GM21515 (cell line): ENCODE results near the gene TNRC6A.
"Not testable (repeated sequence)": the region's sequence is repeated elsewhere in the genome, so short reads cannot be mapped to it uniquely, and the experiment has no call there.

Experiments
- ATAC-seq: cut with Tn5 transposase; IDR thresholded peaks from one replicate; pipeline ENCODE4 v1.9.1; 2021; ENCODE audit not compliant: unreplicated experiment

TNRC6A gene

GRCh38 chr16:24844101-24845030 lies 114.9 kb downstream of the TNRC6A start:
- ATAC-seq: no peak

DNA sequence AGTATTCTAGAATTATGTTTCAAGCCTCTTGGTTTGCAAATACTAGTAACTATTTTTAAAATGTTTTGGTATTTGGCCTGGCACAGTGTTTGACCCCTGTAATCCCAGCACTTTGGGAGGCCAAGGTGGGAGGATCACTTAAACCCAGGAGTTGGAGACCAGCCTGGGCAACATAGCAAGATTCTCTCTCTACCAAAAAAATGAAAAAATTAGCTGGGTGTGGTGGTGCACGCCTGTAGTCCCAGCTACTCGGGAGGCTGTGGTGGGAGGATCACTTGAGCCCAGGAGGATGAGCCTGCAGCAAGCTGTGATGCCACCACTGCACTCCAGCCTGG lies 115.5 kb downstream of the TNRC6A start:
- not testable (repeated sequence) for ATAC-seq

- no peak for ATAC-seq
Observed at GRCh38 chr16:24845726-24846547, 116.5 kb downstream of the TNRC6A start, which contains the start of gene SLC5A11. TSS of gene SLC5A11 (plus strand) at chr16:24845963. CDS start at chr16:24858644, 12,681 bp downstream.

DNA sequence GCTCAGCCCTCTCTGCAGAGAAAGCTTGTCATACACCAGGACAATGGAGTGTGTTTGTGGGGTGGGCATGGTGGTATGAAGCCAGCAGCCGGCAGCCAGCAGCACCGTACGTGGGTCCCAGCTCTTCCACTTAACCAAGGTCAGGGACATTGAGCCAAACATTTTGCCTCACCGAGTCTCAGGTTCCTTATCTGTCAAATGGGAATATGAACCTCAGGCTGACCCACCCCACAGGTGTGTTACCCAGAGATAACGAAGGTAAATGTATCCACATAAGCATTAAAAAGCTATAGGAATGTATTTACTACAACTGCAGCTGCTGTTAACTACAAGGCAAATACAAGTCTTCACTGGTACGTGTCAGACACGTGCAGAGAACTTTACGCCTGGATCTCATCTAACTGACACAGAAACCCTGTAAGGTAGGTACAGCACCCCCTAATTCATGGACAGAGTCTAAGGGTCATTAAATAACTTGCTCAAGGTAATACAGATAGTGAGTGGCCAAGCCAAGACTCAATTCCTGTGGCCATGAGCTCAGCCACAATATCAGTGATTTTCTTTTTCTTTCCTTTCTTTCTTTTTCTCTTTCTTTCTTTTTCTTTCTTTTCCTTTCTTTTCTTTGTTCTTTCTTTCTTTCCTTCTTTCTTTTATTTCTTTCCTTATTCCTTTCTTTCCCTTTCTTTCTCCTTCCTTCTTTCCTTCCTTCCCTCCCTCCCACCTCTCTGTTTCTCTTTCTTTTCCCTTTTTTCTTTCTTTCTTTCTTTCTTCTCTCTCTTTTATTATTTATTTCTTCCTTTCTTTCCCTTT lies 117.3 kb downstream of the TNRC6A start:
- ATAC-seq: no peak

- no peak for ATAC-seq
Observed at GRCh38 chr16:24847358-24847664, 117.9 kb downstream of the TNRC6A start.

DNA sequence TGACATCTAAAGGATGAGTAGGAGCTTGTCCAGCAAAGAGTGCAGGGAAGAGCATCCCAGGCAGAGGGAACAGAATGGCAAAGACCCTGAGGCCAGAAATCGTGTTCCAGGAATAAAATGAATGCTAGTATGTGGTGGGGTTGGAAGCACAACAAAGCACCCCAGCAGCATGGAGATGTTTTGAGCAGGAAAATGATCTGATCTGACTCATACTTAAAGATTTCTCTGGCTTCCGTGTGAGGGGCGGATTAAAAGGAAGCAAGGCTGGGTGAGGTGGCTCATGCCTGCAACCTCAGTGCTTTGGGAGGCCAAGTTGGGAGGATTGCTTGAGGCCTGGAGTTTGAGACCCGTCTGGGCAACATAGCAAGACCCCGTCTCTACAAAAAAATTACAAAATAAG lies 118.6 kb downstream of the TNRC6A start:
- ATAC-seq: no peak

DNA sequence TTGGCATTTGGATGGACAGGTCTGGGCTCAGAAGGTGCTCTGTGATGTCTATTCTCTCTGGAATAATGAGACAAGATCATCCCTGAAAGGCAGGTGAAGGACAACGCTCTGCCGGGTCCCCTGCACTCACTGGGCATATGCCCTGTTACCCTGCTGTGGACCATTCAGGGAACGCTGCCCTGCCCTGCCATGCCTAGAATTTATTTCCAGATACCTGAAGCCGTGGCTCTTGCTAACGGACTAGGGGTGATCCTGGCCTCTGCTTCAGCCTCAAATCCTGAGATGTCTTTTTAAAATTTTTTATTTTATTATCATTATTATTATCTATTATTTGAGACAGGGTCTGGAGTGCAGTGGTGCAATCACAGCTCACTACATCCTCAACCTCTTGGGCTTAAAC lies 120.2 kb downstream of the TNRC6A start:
- no peak for ATAC-seq

GRCh38 chr16:24850289-24850938 lies 121.0 kb downstream of the TNRC6A start:
- no peak for ATAC-seq

GRCh38 chr16:24851700-24852099 lies 122.2 kb downstream of the TNRC6A start:
- ATAC-seq: no peak

GRCh38 chr16:24852281-24852721 lies 122.8 kb downstream of the TNRC6A start:
- no peak for ATAC-seq

GRCh38 chr16:24853169-24853824 lies 123.8 kb downstream of the TNRC6A start:
- ATAC-seq: no peak

DNA sequence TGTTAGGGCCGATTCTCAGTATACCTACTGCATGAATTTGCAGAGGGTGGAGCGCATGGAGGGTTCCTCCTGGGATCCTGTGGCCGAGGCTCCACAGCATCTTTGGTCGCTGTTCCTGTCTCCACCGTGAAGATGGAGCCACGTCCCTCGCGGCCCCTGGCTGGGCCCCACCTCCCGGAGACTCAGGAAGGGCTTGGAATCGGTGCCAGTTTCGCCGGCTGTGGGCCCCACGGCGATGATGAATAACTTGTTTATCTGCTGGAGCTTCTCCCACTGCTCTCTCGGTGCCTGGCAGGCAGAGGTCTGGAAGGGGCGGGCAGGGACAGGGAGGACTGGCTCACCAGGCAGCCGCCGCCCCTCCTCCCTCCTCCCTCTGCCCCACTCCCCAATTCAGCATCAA lies 124.4 kb downstream of the TNRC6A start:
- ATAC-seq: no peak

DNA sequence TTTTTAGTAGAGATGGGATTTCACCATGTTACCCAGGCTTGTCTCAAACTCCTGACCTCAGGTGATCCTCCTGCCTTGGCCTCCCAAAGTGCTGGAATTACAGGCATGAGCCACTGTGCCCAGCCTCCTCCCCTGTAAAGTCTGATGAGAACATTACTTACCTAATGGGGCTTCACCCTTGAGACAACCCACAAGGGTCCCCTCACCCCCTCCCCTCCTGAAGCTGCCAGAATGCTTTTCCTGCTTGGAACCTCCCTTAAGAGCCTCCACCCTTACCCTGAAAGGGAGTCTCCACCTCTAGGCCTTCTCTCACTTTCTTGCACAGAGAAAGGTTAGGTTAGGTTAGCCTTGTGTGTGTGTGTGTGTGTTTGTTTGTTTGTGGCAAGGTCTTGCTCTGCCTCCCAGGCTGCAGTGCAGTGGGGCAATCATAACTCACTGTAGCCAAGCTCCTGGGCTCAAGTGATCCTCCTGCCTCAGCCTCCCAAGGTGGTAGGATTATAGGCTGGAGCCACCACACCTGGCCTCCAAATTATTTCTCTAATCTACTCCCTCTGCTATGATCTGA lies 125.2 kb downstream of the TNRC6A start:
- no peak for ATAC-seq

DNA sequence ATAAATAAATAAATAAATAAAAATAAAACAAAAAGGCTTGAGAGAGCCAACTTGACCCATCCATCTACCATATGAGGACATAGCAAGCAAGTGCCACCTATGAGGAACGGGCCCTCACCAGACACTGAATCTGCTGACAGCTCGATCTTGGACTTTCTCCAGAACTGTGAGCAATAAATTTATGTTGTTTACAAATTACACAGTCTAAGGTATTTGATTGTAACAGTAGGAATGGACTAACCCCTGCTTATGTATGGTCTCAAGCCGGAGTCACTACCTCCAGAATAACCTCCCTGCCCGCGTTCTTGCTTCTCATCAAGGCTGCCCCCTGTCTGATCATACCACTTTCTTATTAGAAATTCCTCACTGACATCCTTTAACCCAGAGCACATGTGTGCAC lies 126.2 kb downstream of the TNRC6A start:
- no peak for ATAC-seq

DNA sequence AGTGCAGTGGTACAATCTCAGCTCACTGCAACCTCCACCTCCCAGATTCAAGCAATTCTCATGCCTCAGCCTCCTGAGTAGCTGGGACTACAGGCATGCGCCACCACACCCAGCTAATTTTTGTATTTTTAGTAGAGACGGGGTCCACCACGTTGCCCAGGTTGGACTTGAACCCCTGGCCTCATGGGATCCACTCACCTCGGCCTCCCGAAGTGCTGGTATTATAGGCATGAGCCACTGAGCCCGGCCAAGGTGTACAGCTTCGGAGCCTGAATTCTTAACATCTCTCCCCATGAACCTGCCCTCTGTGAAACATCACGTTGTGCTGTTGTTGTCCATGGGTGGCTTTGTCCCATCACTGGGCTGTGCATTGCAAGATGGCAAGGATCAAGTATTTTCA lies 127.4 kb downstream of the TNRC6A start:
- ATAC-seq: not testable (repeated sequence)

GRCh38 chr16:24858219-24859041 lies 129.0 kb downstream of the TNRC6A start:
- no peak for ATAC-seq

- no peak for ATAC-seq
Observed at GRCh38 chr16:24861461-24861860, 132.0 kb downstream of the TNRC6A start.

GRCh38 chr16:24863582-24864437 lies 134.4 kb downstream of the TNRC6A start:
- ATAC-seq: no peak
